GM19397 (cell line): ENCODE data around the gene TENM4.

Experiments used
- ATAC-seq: cut with Tn5 transposase; IDR thresholded peaks from one replicate; pipeline ENCODE4 v1.9.1; 2021; ENCODE audit warnings: mild to moderate bottlenecking, moderate library complexity; ENCODE audit not compliant: unreplicated experiment

Gene TENM4

DNA sequence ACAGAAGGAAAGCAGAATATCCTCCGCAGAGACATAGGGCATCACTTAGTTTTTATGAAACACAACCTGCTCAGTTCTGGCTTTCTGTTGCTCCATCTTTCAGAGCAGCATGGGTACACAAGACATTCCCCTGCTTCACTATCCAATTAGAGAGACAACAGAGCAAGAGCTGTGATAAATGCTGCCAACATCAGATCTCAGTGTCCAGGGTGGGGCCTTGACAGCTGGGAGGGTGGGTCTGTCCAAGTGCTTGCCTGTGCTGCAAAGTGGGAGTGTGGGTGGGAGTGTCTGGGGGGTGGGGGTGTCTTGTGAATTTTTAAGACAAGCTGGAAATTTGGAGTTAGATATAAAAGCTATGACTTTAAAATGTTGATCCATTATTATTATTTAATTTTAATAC is 369.6 kb downstream of the TENM4 start:
- ATAC-seq = no peak

DNA sequence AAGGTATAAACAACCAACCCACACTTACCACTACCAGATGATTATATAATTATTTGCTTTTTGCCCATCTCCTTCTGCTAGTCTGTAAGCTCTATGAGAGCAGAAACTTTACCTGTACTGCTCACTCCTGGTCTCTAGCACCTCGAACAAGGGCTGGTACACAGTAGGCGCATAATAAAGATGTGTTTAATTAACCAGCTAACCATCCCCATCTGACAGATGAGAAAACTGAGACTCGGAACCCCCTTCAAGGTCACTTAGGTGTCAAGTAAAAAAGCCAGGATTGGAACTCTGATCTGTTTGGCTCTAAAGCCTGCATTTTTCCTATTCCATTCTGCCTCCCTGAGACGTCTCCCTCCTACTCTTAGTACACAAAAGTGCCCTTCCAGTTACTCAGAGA is 370.3 kb downstream of the TENM4 start:
- no peak for ATAC-seq

GRCh38 chr11:79069504-79069903 is 371.3 kb downstream of the TENM4 start:
- ATAC-seq = no peak

- ATAC-seq = no peak
These were observed 372.5 kb downstream of the TENM4 start for GRCh38 chr11:79068356-79068755.

DNA sequence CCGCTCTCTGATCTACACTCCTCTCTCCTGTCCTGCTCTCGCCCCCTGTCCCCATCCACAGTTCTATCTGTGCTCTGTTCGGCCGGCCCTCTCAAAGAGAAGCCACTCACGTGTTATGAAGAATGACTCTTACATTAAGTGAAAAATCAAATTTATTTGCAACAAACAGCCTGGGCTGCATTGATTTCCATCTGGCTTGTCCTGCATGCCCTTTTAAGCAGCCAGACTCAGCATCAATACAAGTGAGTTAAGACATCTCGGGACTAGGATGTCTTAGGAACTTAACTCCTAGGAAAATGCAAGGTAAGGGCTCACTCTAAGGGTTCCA is 373.5 kb downstream of the TENM4 start:
- ATAC-seq = no peak

DNA sequence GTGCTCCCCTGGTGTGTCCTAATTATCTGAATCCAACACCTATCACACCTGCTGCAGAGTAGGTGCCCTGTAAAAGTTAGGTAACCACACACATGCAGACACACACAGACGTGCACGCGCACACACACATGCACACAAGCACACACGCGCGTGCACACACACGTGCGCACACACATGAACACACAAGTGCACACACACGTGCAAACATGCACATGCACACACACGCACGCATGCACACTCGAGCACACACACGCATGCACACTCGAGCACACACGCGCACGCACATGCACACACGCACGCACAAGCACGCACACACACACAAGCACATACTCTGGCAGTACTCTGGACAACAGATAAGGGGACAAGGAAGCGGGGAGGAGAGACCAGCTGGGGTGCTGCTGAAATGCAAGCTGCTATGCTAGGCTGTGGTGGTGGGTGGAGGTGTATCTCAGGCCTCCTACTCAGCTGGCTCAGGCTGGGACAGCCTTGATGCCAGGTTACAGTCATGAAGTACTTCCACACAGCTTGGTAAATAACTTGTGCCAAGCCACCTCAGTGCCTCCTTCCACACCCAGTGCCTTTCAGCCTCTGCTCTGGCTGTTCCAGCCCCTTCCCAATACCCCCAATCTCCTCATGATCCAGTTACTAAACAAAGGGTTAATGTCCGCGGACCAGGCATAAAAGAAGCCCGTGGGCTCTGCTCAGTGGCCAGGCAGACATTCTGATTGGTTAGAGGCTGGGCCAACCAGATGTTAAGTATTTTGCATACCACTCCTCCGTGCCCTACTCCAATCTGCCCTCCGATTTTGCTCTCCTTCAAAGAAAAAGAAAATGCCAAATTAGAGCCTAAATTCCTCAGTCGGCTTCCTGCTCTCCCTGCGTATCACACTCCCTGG is 374.1 kb downstream of the TENM4 start:
- ATAC-seq = no peak

- ATAC-seq = no peak
These were observed 377.7 kb downstream of the TENM4 start for GRCh38 chr11:79062814-79063762.

- ATAC-seq = no peak
These were observed 380.5 kb downstream of the TENM4 start for GRCh38 chr11:79060081-79060953.

DNA sequence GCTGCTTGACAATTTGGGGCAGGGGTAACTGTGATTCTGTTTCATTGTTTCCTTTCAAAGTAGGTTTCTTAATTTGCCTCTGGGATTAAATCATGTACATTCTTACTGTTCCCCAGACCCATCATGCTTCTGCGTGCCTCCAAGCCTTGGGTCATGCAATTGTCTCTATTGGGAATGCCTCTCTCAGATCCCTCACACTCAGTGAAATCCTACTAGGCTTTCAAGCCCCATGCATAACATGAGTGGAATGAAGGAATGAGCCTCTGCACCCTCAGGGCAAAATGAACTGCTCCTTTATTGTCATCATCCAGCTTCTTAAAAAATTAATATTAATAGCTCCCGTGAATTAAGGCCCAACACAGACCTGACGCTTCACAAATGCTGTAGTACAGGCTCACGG is 381.7 kb downstream of the TENM4 start:
- ATAC-seq = no peak

- no peak for ATAC-seq
These were observed 384.8 kb downstream of the TENM4 start for GRCh38 chr11:79055856-79056631.

DNA sequence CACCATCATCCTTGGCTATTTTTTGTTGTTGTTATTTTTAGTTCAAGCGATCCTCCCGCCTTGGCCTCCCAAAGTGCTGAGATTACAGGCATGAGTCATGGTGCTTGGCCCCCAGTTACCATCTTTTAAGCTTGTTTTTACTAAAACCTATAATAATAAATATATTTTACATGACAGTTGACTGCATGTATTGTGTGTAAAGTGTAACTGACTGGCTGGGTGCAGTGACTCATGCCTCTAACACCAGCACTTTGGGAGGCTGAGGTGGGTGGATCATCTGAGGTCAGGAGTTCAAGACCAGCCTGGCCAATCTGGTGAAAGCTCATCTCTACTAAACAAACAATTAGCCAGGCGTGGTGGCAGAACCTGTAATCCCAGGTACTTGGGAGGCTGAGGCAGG is 386.2 kb downstream of the TENM4 start:
- ATAC-seq = no peak

GRCh38 chr11:79052544-79052943 is 388.3 kb downstream of the TENM4 start:
- no peak for ATAC-seq

GRCh38 chr11:79050786-79051185 is 390.0 kb downstream of the TENM4 start:
- no peak for ATAC-seq

DNA sequence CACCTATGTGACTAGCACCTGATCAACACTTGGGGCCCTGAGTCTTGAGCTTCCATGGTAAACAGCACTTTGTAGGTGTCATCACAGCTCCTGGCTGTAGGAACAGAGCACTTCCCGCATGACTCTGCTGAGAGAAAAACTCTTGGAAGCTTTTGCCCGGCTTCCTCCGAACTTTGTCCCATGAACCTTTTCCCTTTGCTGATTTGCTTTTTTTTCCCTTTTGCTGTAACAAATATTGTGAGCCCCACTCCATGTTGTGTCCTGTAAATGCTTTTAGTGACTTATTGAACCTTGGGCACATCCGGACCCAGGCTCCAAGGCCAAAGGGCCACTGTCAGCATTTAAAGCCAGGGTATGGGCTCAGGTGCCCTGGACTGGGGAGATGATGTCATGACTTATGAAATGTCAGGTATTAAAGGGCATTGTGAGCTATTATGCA is 391.1 kb downstream of the TENM4 start:
- no peak for ATAC-seq

GRCh38 chr11:79047980-79048379 is 392.9 kb downstream of the TENM4 start:
- ATAC-seq = no peak

GRCh38 chr11:79047321-79047720 is 393.5 kb downstream of the TENM4 start:
- no peak for ATAC-seq

DNA sequence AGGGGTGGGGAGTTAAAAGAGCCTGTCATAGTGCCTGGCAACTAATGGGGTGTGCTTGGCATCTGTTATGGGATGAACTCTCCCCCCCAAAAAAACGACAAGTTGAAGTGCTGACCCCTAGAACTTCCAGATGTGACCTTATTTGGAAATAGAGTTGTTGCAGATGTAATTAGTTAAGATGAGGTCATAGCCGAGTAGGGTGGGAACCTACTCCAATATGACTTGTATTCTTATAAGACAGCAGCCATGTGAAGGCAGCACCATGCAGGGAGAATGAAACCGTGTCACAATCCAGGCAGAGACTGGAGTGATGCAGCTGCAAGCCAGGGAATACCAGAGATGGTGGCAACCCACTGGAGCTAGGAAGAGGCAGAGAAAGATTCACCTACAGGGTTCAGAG is 394.5 kb downstream of the TENM4 start:
- ATAC-seq = no peak

GRCh38 chr11:79045800-79046304 is 395.0 kb downstream of the TENM4 start:
- no peak for ATAC-seq

GRCh38 chr11:79045018-79045799 is 395.6 kb downstream of the TENM4 start:
- ATAC-seq = no peak
